Neutrophil (primary cell): Measurements from ENCODE around the gene FAIM.

ENCODE experiments used
- H3K27ac ChIP-seq: fragments of 200-600 bp; sonication (generic); 2 replicates; pipeline ENCODE4 v1.5.1; 2016; ENCODE audit warnings: mild to moderate bottlenecking, moderate library complexity
- H3K27me3 ChIP-seq: fragments of 200-600 bp; sonication (generic); 2 replicates; pipeline ENCODE4 v1.6.0; 2016; ENCODE audit warnings: mild to moderate bottlenecking
- H3K36me3 ChIP-seq: fragments of 200-600 bp; sonication (generic); 2 replicates; pipeline ENCODE4 v1.5.1; 2017
- H3K4me1 ChIP-seq, 2 experiments: fragments of 200-600 bp in 1 of 2; sonication (generic) in 1 of 2; 1 replicate in 1 of 2; 2 replicates in 1 of 2; pipeline versions ENCODE4 v1.5.1 to v1.6.1; 2013 to 2016; ENCODE audit warnings: low read depth in 1 of 2, low read length in 1 of 2, mild to moderate bottlenecking in 1 of 2, moderate library complexity in 1 of 2; ENCODE audit not compliant: control insufficient read depth in 1 of 2, insufficient read depth in 1 of 2
- H3K4me3 ChIP-seq, 2 experiments: fragments of 200-600 bp in 1 of 2; sonication (generic) in 1 of 2; 1 replicate in 1 of 2; 2 replicates in 1 of 2; pipeline ENCODE4 v1.5.1; 2013 to 2016; ENCODE audit warnings: low read depth in 1 of 2, low read length in 1 of 2, mild to moderate bottlenecking in 1 of 2, moderate library complexity in 1 of 2
- H3K9me3 ChIP-seq: fragments of 200-600 bp; sonication (generic); 2 replicates; pipeline ENCODE4 v1.5.1; 2016
- TF ChIP-seq, protein P1 (sequence below): fragments of 200-600 bp; sonication (generic); IDR thresholded peaks from 2 replicates; pipeline ENCODE4 v1.5.1; 2016; ENCODE audit warnings: antibody characterized with exemption

Gene FAIM

DNA sequence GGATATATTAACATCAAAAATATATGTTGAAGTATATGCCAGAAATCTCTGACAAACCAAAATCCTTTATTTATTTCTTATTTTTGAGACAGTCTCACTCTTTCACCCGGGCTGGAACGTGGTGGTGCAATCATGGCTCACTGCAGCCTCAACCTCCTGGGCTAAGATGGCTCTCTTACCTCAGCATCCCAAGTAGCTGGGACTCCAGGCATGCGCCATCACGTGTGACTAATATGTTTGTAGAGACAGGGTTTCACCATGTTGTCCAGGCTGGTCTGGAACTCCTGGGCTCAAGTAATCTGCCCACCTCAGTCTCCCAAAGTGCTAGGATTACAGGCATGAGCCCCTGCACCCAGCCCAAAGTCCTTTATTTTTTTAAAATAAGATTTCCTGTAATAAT, 11.9 kb downstream of the FAIM start:
- H3K36me3 ChIP-seq, result no peaks in the 10 kb centered on the region
- no peaks in the 10 kb centered on the region for H3K4me1 ChIP-seq
- H3K9me3 ChIP-seq, result no peaks in the 10 kb centered on the region
- TF ChIP-seq, protein P1, sequence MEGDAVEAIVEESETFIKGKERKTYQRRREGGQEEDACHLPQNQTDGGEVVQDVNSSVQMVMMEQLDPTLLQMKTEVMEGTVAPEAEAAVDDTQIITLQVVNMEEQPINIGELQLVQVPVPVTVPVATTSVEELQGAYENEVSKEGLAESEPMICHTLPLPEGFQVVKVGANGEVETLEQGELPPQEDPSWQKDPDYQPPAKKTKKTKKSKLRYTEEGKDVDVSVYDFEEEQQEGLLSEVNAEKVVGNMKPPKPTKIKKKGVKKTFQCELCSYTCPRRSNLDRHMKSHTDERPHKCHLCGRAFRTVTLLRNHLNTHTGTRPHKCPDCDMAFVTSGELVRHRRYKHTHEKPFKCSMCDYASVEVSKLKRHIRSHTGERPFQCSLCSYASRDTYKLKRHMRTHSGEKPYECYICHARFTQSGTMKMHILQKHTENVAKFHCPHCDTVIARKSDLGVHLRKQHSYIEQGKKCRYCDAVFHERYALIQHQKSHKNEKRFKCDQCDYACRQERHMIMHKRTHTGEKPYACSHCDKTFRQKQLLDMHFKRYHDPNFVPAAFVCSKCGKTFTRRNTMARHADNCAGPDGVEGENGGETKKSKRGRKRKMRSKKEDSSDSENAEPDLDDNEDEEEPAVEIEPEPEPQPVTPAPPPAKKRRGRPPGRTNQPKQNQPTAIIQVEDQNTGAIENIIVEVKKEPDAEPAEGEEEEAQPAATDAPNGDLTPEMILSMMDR, result no peak
- H3K27ac ChIP-seq, result no peak overlapping the region
- no peaks in the 10 kb centered on the region for H3K27me3 ChIP-seq
- H3K4me3 ChIP-seq, result no peak overlapping the region

DNA sequence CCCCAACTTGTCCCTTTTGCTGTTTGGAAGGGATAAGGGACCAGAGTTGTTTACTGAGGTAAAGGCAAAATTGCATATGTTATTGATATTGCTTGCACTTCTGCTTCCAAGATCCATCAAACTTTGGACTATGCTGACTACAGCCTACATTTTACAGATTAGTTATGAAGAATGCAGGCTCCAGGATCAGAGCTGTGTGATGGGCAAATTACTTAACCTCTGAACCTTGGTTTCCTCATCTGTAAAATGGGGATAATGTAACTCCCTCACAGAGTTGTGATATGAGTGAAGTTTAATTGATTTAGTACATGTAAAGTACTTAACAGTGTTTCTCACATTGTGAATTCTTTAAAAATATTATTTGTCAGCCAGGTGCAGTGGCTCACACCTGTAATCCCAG, 15.9 kb downstream of the FAIM start:
- H3K27ac ChIP-seq, result no peak overlapping the region
- no peaks in the 10 kb centered on the region for H3K27me3 ChIP-seq
- no peaks in the 10 kb centered on the region for H3K4me1 ChIP-seq
- H3K9me3 ChIP-seq, result no peaks in the 10 kb centered on the region
- no peak overlapping the region for H3K4me3 ChIP-seq
- H3K36me3 ChIP-seq, result no peaks in the 10 kb centered on the region
- TF ChIP-seq, protein P1, result no peak

DNA sequence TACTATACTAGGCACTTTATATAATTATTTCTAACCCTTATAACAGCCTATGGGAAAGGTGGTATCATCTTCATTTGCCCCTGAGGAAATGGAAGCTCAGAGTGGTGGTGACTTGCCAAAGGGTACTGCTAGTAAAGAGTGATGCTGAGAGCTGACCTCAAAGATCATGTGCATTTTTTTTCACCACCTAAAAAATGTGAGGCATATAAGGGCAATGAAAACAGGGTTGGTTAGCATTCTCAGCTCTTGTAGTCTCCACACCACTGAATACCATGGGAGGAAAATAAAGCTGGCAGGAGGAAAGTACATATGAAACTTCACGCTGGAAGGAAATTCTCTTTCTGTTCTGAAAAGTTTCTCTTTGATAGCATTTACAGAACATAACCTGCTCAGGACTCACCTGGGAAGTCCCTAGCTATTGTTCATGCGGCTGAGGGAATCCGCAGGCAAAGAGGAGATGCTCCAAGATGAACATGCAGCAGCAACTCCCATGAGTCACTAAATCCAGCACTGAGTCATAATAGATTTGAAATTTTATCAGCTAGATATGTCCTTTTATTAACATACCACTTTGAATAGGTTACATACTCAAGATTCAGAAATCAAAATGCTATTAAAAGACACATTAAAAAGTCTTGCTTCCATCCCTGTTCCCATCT, 17.3 kb downstream of the FAIM start:
- H3K4me1 ChIP-seq, result no peaks in the 10 kb centered on the region
- H3K27ac ChIP-seq, result no peak overlapping the region
- TF ChIP-seq, protein P1, result no peak
- H3K4me3 ChIP-seq, result no peak overlapping the region
- H3K27me3 ChIP-seq, result no peaks in the 10 kb centered on the region
- no peaks in the 10 kb centered on the region for H3K36me3 ChIP-seq
- no peaks in the 10 kb centered on the region for H3K9me3 ChIP-seq

DNA sequence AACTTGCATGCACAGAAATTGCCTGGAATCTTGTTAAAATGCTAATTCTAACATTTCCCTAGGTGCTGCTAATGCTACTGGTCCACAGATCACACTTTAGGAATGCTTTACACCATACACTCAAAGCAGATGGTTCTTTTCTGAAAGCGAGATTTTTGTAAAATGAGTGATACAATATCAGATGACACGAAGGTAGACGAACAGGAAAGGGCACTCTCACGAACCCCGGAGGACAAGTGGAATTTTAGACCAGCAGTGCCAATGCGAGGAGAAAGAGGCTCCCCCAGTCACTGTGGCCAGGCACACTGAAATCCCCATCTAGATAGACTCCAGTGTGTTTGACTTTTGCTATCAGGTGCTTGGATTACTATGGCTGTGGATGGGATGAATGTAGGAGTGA, 21.0 kb downstream of the FAIM start:
- Histone ChIP-seq H3K27me3 (no peaks in the 10 kb centered on the region), H3K4me3 (no peak overlapping the region), H3K27ac (no peak overlapping the region), H3K9me3 (no peaks in the 10 kb centered on the region), H3K36me3 (no peaks in the 10 kb centered on the region), H3K4me1 (no peaks in the 10 kb centered on the region)
- TF ChIP-seq, protein P1, result no peak

GRCh38 chr3:138638641-138639040, 30.1 kb downstream of the FAIM start:
- Histone ChIP-seq H3K4me3 (no peak overlapping the region), H3K36me3 (no peaks in the 10 kb centered on the region), H3K27ac (no peak overlapping the region), H3K9me3 (no peaks in the 10 kb centered on the region), H3K27me3 (no peaks in the 10 kb centered on the region), H3K4me1 (no peaks in the 10 kb centered on the region)
- TF ChIP-seq, protein P1, result no peak
